ENCODE measurements around the gene SLTM.

GRCh38 chr15:58830556-58830955 is 102.9 kb downstream of the SLTM start:
- TF ChIP-seq CTCF (IDR thresholded peaks at IDR 0.05; ENCODE audit: low read depth, low read length, poor library complexity, severe bottlenecking) (no peak), EZH2phosphoT487 (IDR thresholded peaks at IDR 0.05; ENCODE audit: borderline replicate concordance, low read length) (no peak)

Measured in DOHH2 (cell line).